ENCODE measurements around the gene ANGPTL2.

ANGPTL2 gene

GRCh38 chr9:127136081-127136879 is 13.8 kb upstream of the ANGPTL2 start:
- DNase-seq, result peak; percentile 46

GRCh38 chr9:127135056-127135745 is 12.8 kb upstream of the ANGPTL2 start:
- DNase-seq, result peak; percentile 51

- DNase-seq, result peak; percentile 79
Measured at GRCh38 chr9:127133739-127134167, 11.3 kb upstream of the ANGPTL2 start.

GRCh38 chr9:127132921-127133647 is 10.6 kb upstream of the ANGPTL2 start:
- peak; percentile 67 for DNase-seq

GRCh38 chr9:127132375-127132774 is 9.9 kb upstream of the ANGPTL2 start:
- DNase-seq, result peak; percentile 53

- DNase-seq, result peak; percentile 88
Measured at GRCh38 chr9:127131871-127132270, 9.4 kb upstream of the ANGPTL2 start.

GRCh38 chr9:127130661-127131538 is 8.5 kb upstream of the ANGPTL2 start:
- DNase-seq, result peak; percentile 71

GRCh38 chr9:127130235-127130634 is 7.8 kb upstream of the ANGPTL2 start:
- no peak for DNase-seq

- DNase-seq, result no peak
Measured at GRCh38 chr9:127129718-127130085, 7.3 kb upstream of the ANGPTL2 start.

GRCh38 chr9:127129073-127129717 is 6.8 kb upstream of the ANGPTL2 start:
- DNase-seq, result no peak

GRCh38 chr9:127128341-127129072 is 6.1 kb upstream of the ANGPTL2 start:
- DNase-seq, result no peak

- DNase-seq, result no peak
Measured at GRCh38 chr9:127126971-127127370, 4.5 kb upstream of the ANGPTL2 start.

GRCh38 chr9:127124792-127125191 is 2.4 kb upstream of the ANGPTL2 start:
- no peak for DNase-seq

GRCh38 chr9:127124111-127124531 is 1.7 kb upstream of the ANGPTL2 start:
- no peak for DNase-seq

GRCh38 chr9:127123064-127123890 is 842 bp upstream of the ANGPTL2 start:
- DNase-seq, result no peak

- no peak for DNase-seq
Measured at GRCh38 chr9:127121628-127122175, 733 bp downstream of the ANGPTL2 start.

- no peak for DNase-seq
Measured at GRCh38 chr9:127119320-127119709, 3.1 kb downstream of the ANGPTL2 start.

GRCh38 chr9:127118597-127119319 is 3.7 kb downstream of the ANGPTL2 start:
- no peak for DNase-seq

GRCh38 chr9:127117801-127118200 is 4.6 kb downstream of the ANGPTL2 start:
- DNase-seq, result no peak

Data from islet precursor cell (in vitro differentiated cells).